GM10248 (cell line): ENCODE measurements around the gene DCTN3.

Source experiments
- CTCF ChIA-PET: fragments of 300-600 bp; sonication (Branson Sonifier 250); formaldehyde crosslinking; extraction: SDS; loops from one replicate; lab custom pipeline; 2021; ENCODE audit warnings: antibody characterized with exemption; lab: Yijun Ruan, JAX
- POLR2A ChIA-PET: fragments of 350-650 bp; sonication (Branson Sonifier 250); formaldehyde crosslinking; extraction: SDS; loops from one replicate; lab custom pipeline; 2020; ENCODE audit warnings: antibody characterized with exemption; lab: Yijun Ruan, JAX
- DNase-seq: peaks from one replicate; pipeline ENCODE4 v3.0.0; 2012; ENCODE audit errors: extremely low spot score
- CTCF ChIP-seq: IDR thresholded peaks from 2 replicates; pipeline ENCODE4 v1.5.1; 2012; ENCODE audit warnings: mild to moderate bottlenecking, low read depth; ENCODE audit errors: extremely low read depth, missing control alignments, control extremely low read depth

DCTN3 gene

GRCh38 chr9:34594177-34594576 lies 26.1 kb downstream of the DCTN3 start:
- ChIA-PET CTCF (interaction anchor here (0.9 to 5.1 kb wide), 5 partner anchors 11 to 190 kb away, joined by 3 to 46 read pairs (median 6); partner anchors contain the start of gene SIGMAR1), POLR2A (no interaction called here)
- no peak for DNase-seq
- no peak for TF ChIP-seq CTCF

- ChIA-PET POLR2A (no interaction called here), CTCF (interaction anchor here (1.1 to 5.1 kb wide), 16 partner anchors 10 to 189 kb away, joined by 3 to 46 read pairs (median 12); partner anchors contain the start of genes RPP25L and SIGMAR1)
- TF ChIP-seq CTCF, result no peak
- no peak for DNase-seq
Observed at GRCh38 chr9:34592895-34593601, 27.2 kb downstream of the DCTN3 start.

- POLR2A ChIA-PET, result no interaction called here
- DNase-seq, result no peak
- CTCF ChIA-PET, result interaction anchor here (0.6 to 5.1 kb wide), 47 partner anchors 8 to 969 kb away, joined by 3 to 46 read pairs (median 5); partner anchors contain the start of genes DCTN3, RPP25L and SIGMAR1
- no peak for TF ChIP-seq CTCF
Observed at GRCh38 chr9:34591917-34592866, 28.1 kb downstream of the DCTN3 start.

- CTCF ChIA-PET, result interaction anchor here (0.6 to 5.1 kb wide), 46 partner anchors 9 to 968 kb away, joined by 3 to 46 read pairs (median 5); partner anchors contain the start of genes DCTN3, RPP25L and SIGMAR1
- POLR2A ChIA-PET, result no interaction called here
- TF ChIP-seq CTCF, result peak; percentile 95
- DNase-seq, result peak; percentile 91
Observed at GRCh38 chr9:34591248-34591916, 28.9 kb downstream of the DCTN3 start.

GRCh38 chr9:34590381-34591247 lies 29.7 kb downstream of the DCTN3 start:
- no peak for DNase-seq
- CTCF ChIA-PET, result interaction anchor here (0.9 to 5.1 kb wide), 22 partner anchors 9 to 643 kb away, joined by 3 to 46 read pairs (median 8); partner anchors contain the start of genes RPP25L and SIGMAR1
- no peak for TF ChIP-seq CTCF
- POLR2A ChIA-PET, result no interaction called here
